A673 (cell line): ENCODE data around the gene DLEU7. TPM values are rescaled to one million over a fixed set of nuclear protein-coding genes. Genes with fewer than 3 reads are reported as not detected.

Experiments used
- BruUV-seq: library from RNA; stranded (reverse); fragments of 400-500 nt; replicated peaks from 2 replicates; lab custom pipeline; 2021; lab: Mats Ljungman, UMichigan
- CTCF ChIA-PET: fragments of 300-600 bp; sonication (Branson Sonifier 250); formaldehyde crosslinking; loops from one replicate; lab custom pipeline; 2022; ENCODE audit warnings: antibody characterized with exemption; lab: Charles Lee
- POLR2A ChIA-PET: fragments of 300-600 bp; sonication (Branson Sonifier 250); formaldehyde crosslinking; loops from one replicate; lab custom pipeline; 2022; ENCODE audit warnings: antibody characterized with exemption; ENCODE audit not compliant: low non-redundant PET; lab: Charles Lee
- DNase-seq: peaks from one replicate; pipeline ENCODE4 v3.0.0-alpha.2; 2015; ENCODE audit warnings: low spot score
- H3K27ac ChIP-seq: fragments of 200-600 bp; sonication (generic); 2 replicates; pipeline ENCODE4 v1.5.1; 2016; ENCODE audit warnings: mixed run types, low read depth, mild to moderate bottlenecking, mixed read lengths, antibody characterized with exemption, low read length; ENCODE audit not compliant: poor library complexity, severe bottlenecking
- H3K27me3 ChIP-seq: fragments of 200-600 bp; sonication (generic); replicated peaks from 2 replicates; pipeline ENCODE4 v1.6.1; 2017; ENCODE audit warnings: mixed run types, low read depth, mild to moderate bottlenecking, mixed read lengths, antibody characterized with exemption, low read length; ENCODE audit not compliant: insufficient read depth, poor library complexity
- H3K36me3 ChIP-seq: fragments of 200-600 bp; sonication (generic); 2 replicates; pipeline ENCODE4 v1.6.1; 2016; ENCODE audit warnings: mixed run types, mild to moderate bottlenecking, mixed read lengths, antibody characterized with exemption, low read length; ENCODE audit not compliant: insufficient read depth, poor library complexity, severe bottlenecking
- H3K4me1 ChIP-seq: fragments of 200-600 bp; sonication (generic); 2 replicates; pipeline ENCODE4 v1.6.1; 2017; ENCODE audit warnings: mixed run types, mild to moderate bottlenecking, mixed read lengths, antibody characterized with exemption, low read length; ENCODE audit not compliant: insufficient read depth, poor library complexity, severe bottlenecking
- H3K4me3 ChIP-seq: fragments of 200-600 bp; sonication (generic); 2 replicates; pipeline ENCODE4 v1.5.1; 2016; ENCODE audit warnings: low read depth, mixed run types, mild to moderate bottlenecking, mixed read lengths, low read length; ENCODE audit not compliant: poor library complexity, severe bottlenecking
- H3K9me3 ChIP-seq: fragments of 200-600 bp; sonication (generic); 2 replicates; pipeline ENCODE4 v1.6.1; 2016; ENCODE audit warnings: mixed run types, low read depth, mild to moderate bottlenecking, mixed read lengths, antibody characterized with exemption, low read length; ENCODE audit not compliant: poor library complexity, severe bottlenecking
- CTCF ChIP-seq: fragments of 300-800, 200-600 bp; sonication (generic); conservative IDR thresholded peaks from 2 replicates; pipeline ENCODE4 v1.5.1; 2017; ENCODE audit warnings: low read depth, mild to moderate bottlenecking, antibody characterized with exemption, low read length, moderate library complexity, mixed read lengths
- EZH2 ChIP-seq: fragments of 200-600 bp; sonication (generic); IDR thresholded peaks from 2 replicates; pipeline ENCODE4 v1.6.1; 2017; ENCODE audit warnings: borderline replicate concordance, low read depth, mild to moderate bottlenecking, mixed read lengths, antibody characterized with exemption, low read length; ENCODE audit not compliant: poor library complexity, severe bottlenecking
- intact Hi-C: fragments of 100-400 bp; cut with micrococcal nuclease; formaldehyde crosslinking; loops from one replicate; pipeline ENCODE4 v1.10.0; 2022; ENCODE audit not compliant: unreplicated experiment
- total RNA-seq: library from RNA; stranded (reverse); gene quantifications from 2 replicates; pipeline ENCODE4 v1.2.3, GENCODE V29; 2021

DLEU7 gene
- total RNA-seq, 1 experiment from 2014 or later = not detected

GRCh38 chr13:50873991-50874390, 30.5 kb upstream of the DLEU7 start:
- H3K4me3 ChIP-seq = no peak overlapping the region
- no TSS peak for BruUV-seq
- ChIA-PET CTCF (no interaction called here), POLR2A (no interaction called here)
- H3K36me3 ChIP-seq = no peaks in the 10 kb centered on the region
- TF ChIP-seq EZH2 = no peak
- no peak for TF ChIP-seq CTCF
- intact Hi-C loops = no loop called here
- DNase-seq = no peak
- no peaks in the 10 kb centered on the region for H3K4me1 ChIP-seq
- H3K27me3 ChIP-seq = no peaks in the 10 kb centered on the region
- H3K9me3 ChIP-seq = no peaks in the 10 kb centered on the region
- no peak overlapping the region for H3K27ac ChIP-seq

- no peaks in the 10 kb centered on the region for H3K36me3 ChIP-seq
- no peaks in the 10 kb centered on the region for H3K27me3 ChIP-seq
- H3K27ac ChIP-seq = no peak overlapping the region
- no peak overlapping the region for H3K4me3 ChIP-seq
- H3K4me1 ChIP-seq = no peaks in the 10 kb centered on the region
- intact Hi-C loops = no loop called here
- TF ChIP-seq EZH2 = no peak
- no peak for TF ChIP-seq CTCF
- no peaks in the 10 kb centered on the region for H3K9me3 ChIP-seq
- ChIA-PET CTCF (no interaction called here), POLR2A (no interaction called here)
- DNase-seq = no peak
- no TSS peak for BruUV-seq
Observed at GRCh38 chr13:50873467-50873866, 30.0 kb upstream of the DLEU7 start.

- Histone ChIP-seq H3K9me3 (no peaks in the 10 kb centered on the region), H3K27me3 (no peaks in the 10 kb centered on the region), H3K36me3 (no peaks in the 10 kb centered on the region), H3K27ac (no peak overlapping the region), H3K4me3 (no peak overlapping the region), H3K4me1 (no peaks in the 10 kb centered on the region)
- intact Hi-C loops = no loop called here
- POLR2A ChIA-PET = no interaction called here
- BruUV-seq = no TSS peak
- TF ChIP-seq CTCF = no peak
- TF ChIP-seq EZH2 = no peak
- CTCF ChIA-PET = no interaction called here
- no peak for DNase-seq
Observed at GRCh38 chr13:50871405-50871804, 27.9 kb upstream of the DLEU7 start.
